Activated CD4-positive, CD25-positive, alpha-beta regulatory T cell treated with anti-CD3 and anti-CD28 coated beads, Interleukin-2, amount 50 U/mL, for 72 hours (primary cell): ENCODE data around the gene LRRC32.

Source experiments
- DNase-seq: peaks from one replicate; pipeline ENCODE4 v3.0.0; 2021

Gene LRRC32

GRCh38 chr11:76677458-76677765 is 6.9 kb upstream of the LRRC32 start:
- no peak for DNase-seq

- DNase-seq: no peak
Measured at GRCh38 chr11:76676636-76677457, 6.3 kb upstream of the LRRC32 start.

- no peak for DNase-seq
Measured at GRCh38 chr11:76674517-76675400, 4.2 kb upstream of the LRRC32 start.

- DNase-seq: no peak
Measured at GRCh38 chr11:76673176-76674142, 2.9 kb upstream of the LRRC32 start.

- DNase-seq: peak; percentile 67
Measured at GRCh38 chr11:76672431-76673175, 2.1 kb upstream of the LRRC32 start.

GRCh38 chr11:76671626-76672309 is 1.2 kb upstream of the LRRC32 start:
- DNase-seq: no peak

GRCh38 chr11:76671237-76671592 is 668 bp upstream of the LRRC32 start:
- DNase-seq: no peak

GRCh38 chr11:76669901-76670484 is 554 bp downstream of the LRRC32 start:
- DNase-seq: no peak

GRCh38 chr11:76668362-76669155 is 2.0 kb downstream of the LRRC32 start:
- DNase-seq: no peak

GRCh38 chr11:76667856-76668255 is 2.7 kb downstream of the LRRC32 start:
- DNase-seq: no peak

GRCh38 chr11:76667271-76667818 is 3.2 kb downstream of the LRRC32 start:
- no peak for DNase-seq

- DNase-seq: no peak
Measured at GRCh38 chr11:76666830-76667229, 3.7 kb downstream of the LRRC32 start.

GRCh38 chr11:76666408-76666807 is 4.1 kb downstream of the LRRC32 start:
- no peak for DNase-seq

- no peak for DNase-seq
Measured at GRCh38 chr11:76665921-76666351, 4.6 kb downstream of the LRRC32 start.

- DNase-seq: no peak
Measured at GRCh38 chr11:76665172-76665571, 5.4 kb downstream of the LRRC32 start.

GRCh38 chr11:76664578-76665061 is 5.9 kb downstream of the LRRC32 start:
- DNase-seq: peak; percentile 37

GRCh38 chr11:76663912-76664440 is 6.6 kb downstream of the LRRC32 start:
- peak; percentile 25 for DNase-seq

GRCh38 chr11:76663486-76663810 is 7.1 kb downstream of the LRRC32 start:
- peak; percentile 20 for DNase-seq

- no peak for DNase-seq
Measured at GRCh38 chr11:76662656-76663485, 7.7 kb downstream of the LRRC32 start.
